ENCODE measurements around the gene PLCB3.

The PLCB3 gene

DNA sequence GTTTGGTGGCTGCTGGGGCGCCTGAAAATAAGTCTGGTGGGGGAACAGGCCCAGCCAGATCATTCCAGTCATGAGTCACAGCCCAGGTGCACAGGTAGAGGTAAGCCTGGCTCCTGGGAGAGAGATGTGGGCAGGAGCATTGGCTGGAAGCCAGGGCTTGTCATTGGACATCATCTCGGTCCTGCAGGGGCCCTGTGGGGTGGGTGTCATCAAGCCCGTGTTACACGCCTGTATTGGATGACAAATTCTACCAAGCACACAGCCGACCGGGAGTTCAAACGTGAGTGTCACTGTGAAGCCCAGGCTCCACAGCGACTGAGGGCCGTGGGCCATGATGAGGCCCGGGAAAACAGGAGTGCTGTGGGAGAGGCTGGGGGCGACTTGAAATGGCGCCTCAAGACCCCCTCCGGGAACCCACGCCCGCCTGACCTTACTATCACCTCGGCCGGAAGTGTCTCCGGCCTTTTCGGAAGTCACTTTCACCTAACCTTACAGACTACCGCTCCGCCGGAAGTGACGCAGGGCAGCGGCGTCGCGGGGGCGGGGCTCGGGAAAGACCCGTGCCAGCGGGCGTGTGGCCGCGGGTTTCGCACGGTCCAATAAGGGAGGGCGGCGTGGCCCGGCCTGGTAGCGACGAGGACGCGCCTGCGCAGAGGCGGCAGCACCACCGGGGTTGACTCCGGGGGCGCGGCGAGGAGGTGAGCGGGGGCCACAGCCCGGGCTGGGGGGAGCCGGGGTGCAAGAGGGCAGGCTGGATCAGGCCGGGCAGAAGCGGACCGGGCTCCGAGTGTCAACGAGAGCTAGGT is 10.7 kb upstream of the PLCB3 start, which contains the start of gene FKBP2:
FKBP2 (plus strand) TSS at position 661 of the 806 bp plus-strand sequence. CDS start 1,293 bp downstream, outside the sequence.
- TF ChIP-seq, protein P1, sequence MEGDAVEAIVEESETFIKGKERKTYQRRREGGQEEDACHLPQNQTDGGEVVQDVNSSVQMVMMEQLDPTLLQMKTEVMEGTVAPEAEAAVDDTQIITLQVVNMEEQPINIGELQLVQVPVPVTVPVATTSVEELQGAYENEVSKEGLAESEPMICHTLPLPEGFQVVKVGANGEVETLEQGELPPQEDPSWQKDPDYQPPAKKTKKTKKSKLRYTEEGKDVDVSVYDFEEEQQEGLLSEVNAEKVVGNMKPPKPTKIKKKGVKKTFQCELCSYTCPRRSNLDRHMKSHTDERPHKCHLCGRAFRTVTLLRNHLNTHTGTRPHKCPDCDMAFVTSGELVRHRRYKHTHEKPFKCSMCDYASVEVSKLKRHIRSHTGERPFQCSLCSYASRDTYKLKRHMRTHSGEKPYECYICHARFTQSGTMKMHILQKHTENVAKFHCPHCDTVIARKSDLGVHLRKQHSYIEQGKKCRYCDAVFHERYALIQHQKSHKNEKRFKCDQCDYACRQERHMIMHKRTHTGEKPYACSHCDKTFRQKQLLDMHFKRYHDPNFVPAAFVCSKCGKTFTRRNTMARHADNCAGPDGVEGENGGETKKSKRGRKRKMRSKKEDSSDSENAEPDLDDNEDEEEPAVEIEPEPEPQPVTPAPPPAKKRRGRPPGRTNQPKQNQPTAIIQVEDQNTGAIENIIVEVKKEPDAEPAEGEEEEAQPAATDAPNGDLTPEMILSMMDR (IDR thresholded peaks at IDR 0.05; ENCODE audit: low read depth, low read length), result no peak
- peak within 1 kb of the TSS; percentile 83 for H3K4me3 ChIP-seq (ENCODE audit: low read depth, low read length)
- in situ Hi-C loops (cut with HindIII; ENCODE audit: low sequenced_read_pairs), result no loop called here
- DNase-seq (ENCODE audit: low read depth, low spot score), result peak; percentile 98

DNA sequence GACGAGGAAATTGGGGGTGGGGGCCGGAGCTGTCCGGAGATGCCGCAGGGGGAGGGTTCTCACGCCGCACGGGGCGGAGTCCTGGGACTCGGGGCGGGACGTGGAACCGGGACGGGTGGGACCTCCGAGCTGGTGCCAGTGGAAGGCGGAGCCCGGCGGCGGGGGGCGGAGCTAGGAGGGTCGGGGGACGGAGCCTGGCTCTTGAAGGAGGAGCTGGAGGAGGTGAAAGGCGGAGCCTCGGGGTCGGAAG is 10.2 kb upstream of the PLCB3 start:
- in situ Hi-C loops (cut with HindIII; ENCODE audit: low sequenced_read_pairs), result no loop called here
- H3K4me3 ChIP-seq (ENCODE audit: low read depth, low read length), result peak overlapping the region; percentile 83
- peak; percentile 100 for DNase-seq (ENCODE audit: low read depth, low spot score)
- TF ChIP-seq, protein P1 (IDR thresholded peaks at IDR 0.05; ENCODE audit: low read depth, low read length), result no peak

DNA sequence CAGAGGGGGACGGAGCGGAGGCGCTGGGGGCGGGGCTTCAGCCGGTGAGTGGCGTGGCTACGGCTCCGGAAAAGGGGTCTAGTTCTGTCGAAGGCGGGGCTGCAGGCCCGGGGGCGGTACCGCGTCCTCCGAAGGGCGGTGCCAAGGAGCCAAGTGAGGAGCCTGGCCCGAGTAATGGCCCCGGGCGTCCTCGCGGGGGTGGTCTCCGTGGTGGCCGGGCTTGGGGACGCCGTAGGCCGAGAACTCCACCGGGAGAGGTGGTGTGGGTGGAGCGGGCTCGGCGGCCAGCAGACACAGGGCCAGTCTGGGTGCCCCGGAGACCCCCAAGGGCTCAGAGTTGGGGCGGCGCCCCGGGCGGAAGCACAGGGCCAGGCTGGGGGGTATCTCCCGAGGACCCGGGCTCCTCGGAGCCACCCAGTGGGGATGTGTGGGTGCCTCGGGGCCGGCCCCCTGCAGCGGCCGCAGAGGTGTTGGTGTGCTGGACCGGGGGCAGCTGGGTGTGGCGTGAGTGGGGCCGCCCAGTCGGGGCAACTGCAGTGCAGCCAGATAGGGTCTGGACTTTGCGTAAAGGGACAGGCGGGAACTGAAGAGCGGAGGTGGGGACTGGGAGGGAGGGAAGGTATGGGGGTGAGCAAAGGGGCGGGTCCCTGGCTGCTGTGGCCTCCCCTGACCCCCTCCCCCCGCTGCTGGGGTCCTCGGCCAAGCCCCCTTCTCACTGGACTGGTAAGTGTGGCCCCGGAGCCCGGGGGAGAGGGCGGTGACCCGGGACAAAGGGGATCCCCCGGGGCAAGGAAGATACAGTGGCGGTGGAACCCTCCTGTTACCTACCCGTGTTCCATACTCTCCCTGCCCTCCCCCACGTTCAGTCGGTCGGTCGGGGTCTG is 9.6 kb upstream of the PLCB3 start:
- in situ Hi-C loops (cut with HindIII; ENCODE audit: low sequenced_read_pairs), result no loop called here

DNA sequence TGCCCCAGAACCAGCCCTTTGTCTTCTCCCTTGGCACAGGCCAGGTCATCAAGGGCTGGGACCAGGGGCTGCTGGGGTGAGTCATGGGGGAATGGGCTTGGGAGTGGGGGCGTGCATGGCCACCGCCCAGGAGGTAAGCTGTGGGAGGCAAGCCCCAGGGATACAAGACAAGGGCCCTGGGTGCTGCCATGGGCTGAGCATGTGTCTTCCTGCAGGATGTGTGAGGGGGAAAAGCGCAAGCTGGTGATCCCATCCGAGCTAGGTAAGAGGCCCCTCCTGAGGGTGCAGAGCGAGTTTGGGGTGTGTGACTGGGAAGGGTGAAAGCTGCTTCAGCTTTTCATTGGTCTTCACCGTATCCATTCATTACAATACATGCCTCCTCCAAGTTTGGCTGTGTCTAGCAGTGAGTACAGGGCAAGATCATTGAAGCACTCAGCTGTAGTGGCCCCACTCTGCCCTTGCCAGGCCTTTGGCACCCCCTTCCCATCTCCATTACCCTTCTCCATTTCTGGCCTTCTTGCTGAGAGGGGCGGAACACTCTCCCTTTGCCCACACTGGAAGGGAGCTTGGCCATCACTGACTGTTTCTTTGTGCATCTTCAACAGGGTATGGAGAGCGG is 8.0 kb upstream of the PLCB3 start:
- DNase-seq (ENCODE audit: low read depth, low spot score), result no peak
- TF ChIP-seq, protein P1 (IDR thresholded peaks at IDR 0.05; ENCODE audit: low read depth, low read length), result no peak
- in situ Hi-C loops (cut with HindIII; ENCODE audit: low sequenced_read_pairs), result no loop called here
- H3K4me3 ChIP-seq (ENCODE audit: low read depth, low read length), result no peak overlapping the region

More for the DNA sequence above, 9.6 kb upstream of the PLCB3 start:
- H3K4me3 ChIP-seq (ENCODE audit: low read depth, low read length), result peak overlapping the region; percentile 83
- TF ChIP-seq, protein P1 (IDR thresholded peaks at IDR 0.05; ENCODE audit: low read depth, low read length), result no peak
- no peak for DNase-seq (ENCODE audit: low read depth, low spot score)

DNA sequence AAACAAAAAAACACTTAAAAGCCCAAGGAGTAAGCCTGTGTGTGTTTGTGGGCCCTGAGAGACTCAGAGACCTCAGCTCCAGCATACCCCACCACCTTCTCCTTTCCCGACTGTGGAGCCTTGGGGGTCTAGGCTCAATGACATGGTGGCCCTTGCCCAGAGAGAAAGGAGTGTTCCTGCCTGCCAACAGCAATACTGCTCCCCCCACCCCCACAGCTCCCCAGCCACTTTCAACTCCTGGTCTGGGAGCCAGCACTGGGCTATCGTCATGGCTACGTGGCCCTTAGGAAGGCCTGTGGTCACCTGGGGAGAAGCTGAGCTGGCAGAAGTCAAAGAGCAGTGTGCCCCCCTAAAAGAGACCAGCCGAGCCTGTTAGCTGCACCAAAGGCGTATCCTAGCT is 7.2 kb upstream of the PLCB3 start:
- TF ChIP-seq, protein P1 (IDR thresholded peaks at IDR 0.05; ENCODE audit: low read depth, low read length), result no peak
- no peak for DNase-seq (ENCODE audit: low read depth, low spot score)
- no peak overlapping the region for H3K4me3 ChIP-seq (ENCODE audit: low read depth, low read length)
- in situ Hi-C loops (cut with HindIII; ENCODE audit: low sequenced_read_pairs), result no loop called here

DNA sequence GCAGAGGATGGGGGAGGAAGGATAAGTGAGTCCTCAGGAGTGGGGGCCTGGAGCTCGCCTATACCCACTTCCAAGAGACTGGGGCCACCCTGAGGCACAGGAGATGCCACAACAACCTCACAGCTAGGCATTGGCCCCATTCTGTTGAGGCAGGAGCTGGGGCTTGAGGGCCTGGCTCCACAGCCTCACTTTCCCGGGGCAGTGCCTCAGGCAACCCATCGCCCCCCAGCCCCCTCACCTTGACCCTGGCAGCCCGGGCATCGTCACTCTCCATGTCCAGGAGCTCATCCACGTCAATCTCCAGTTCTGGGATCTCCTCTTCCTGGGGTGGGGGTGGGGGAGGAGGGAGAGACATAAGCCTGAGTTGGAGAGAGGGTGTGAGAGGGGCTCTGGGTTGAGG is 6.4 kb upstream of the PLCB3 start:
- no peak for DNase-seq (ENCODE audit: low read depth, low spot score)
- TF ChIP-seq, protein P1 (IDR thresholded peaks at IDR 0.05; ENCODE audit: low read depth, low read length), result no peak
- in situ Hi-C loops (cut with HindIII; ENCODE audit: low sequenced_read_pairs), result no loop called here
- H3K4me3 ChIP-seq (ENCODE audit: low read depth, low read length), result peak overlapping the region; percentile 67
